ENCODE data around the gene VAC14. TPM values are rescaled to one million over a fixed set of nuclear protein-coding genes. Genes with fewer than 3 reads are reported as not detected.

Gene VAC14
- total and polyA plus RNA-seq, 2 of the 8 experiments (the other 6 are each of a cell fraction or from before 2014, with no cell fraction given): 56.0 to 108 TPM

- peaks cover 0 to 6% of the 10 kb centered on the region in 2 experiments for H4K20me1 ChIP-seq (replicated peaks in 1 of 2; ENCODE audit: control insufficient read depth in 1 of 2, insufficient read depth in 2 of 2, low read length in 2 of 2)
- H2BK20ac ChIP-seq (ENCODE audit: low read length): no peak overlapping the region
- no peak overlapping the region for H3K9ac ChIP-seq (replicated peaks in 1 of 4; ENCODE audit: extremely low read depth in 1 of 4, low read depth in 3 of 4, low read length in 3 of 4)
- WGBS, 2 experiments (ENCODE audit: extremely low coverage in 1 of 2, insufficient coverage in 1 of 2, insufficient read length in 1 of 2, insufficient replicate concordance in 2 of 2, low coverage in 1 of 2, low lambda C conversion rate in 2 of 2, missing lambda C conversion rate in 1 of 2): 93% methylated on average over 6 of the region's 8 CpGs; no CpG with 5 or more reads in 1 of the 2 experiments
- DNase-seq (ENCODE audit: low read depth in 1 of 2, low spot score in 2 of 2): no peak
- H2BK5ac ChIP-seq (ENCODE audit: low read depth, low read length): 0 out of 2 replicates have a peak overlapping the region, but pooled peaks have one; percentile 23
- H3K56ac ChIP-seq (replicated peaks; ENCODE audit: insufficient read length, low read depth, low read length): no peak overlapping the region
- peak overlapping the region; percentile 9; the same call in 1 of the 2 replicates for H4K8ac ChIP-seq (ENCODE audit: extremely low read depth, insufficient read depth, low read length)
- H3K23me2 ChIP-seq (ENCODE audit: low read depth, low read length): no peaks in the 10 kb centered on the region
- H3K9me3 ChIP-seq (ENCODE audit: insufficient read depth in 2 of 2, low read depth in 1 of 2, low read length in 1 of 2): no peaks in the 10 kb centered on the region
- FAIRE-seq: no peak
- no peak overlapping the region for H2BK12ac ChIP-seq (ENCODE audit: low read depth, low read length)
- ChIA-PET POLR2A (ENCODE audit: partially characterized antibody) (interaction anchor here (1.4 kb wide), 1 partner anchor 46 kb away, joined by 3 read pairs; no protein-coding TSS in a partner anchor), CTCF (ENCODE audit: partially characterized antibody) (interaction anchor here (0.7 to 4.0 kb wide), 9 partner anchors 13 to 66 kb away, joined by 3 to 18 read pairs (median 5); no protein-coding TSS in a partner anchor)
- H3K4ac ChIP-seq (replicated peaks; ENCODE audit: insufficient read length, low read depth, low read length): no peak overlapping the region
- no peak overlapping the region for H3K27ac ChIP-seq (ENCODE audit: low read depth, low read length)
- H3K36me3 ChIP-seq (ENCODE audit: control insufficient read depth in 2 of 4, insufficient read depth in 4 of 4, low read length in 3 of 4): no peaks in the 10 kb centered on the region; a peak in 1 of 8 replicates
- no peak overlapping the region for H4K5ac ChIP-seq (ENCODE audit: insufficient read length, low read depth, low read length)
- peaks cover 0 to 22% (median 13%) of the 10 kb centered on the region in 4 experiments; a peak in 5 of 7 replicates for H3K4me1 ChIP-seq (replicated peaks in 1 of 4; ENCODE audit: control insufficient read depth in 3 of 4, insufficient read depth in 4 of 4, low read length in 3 of 4)
- no peak overlapping the region for H4K91ac ChIP-seq (replicated peaks; ENCODE audit: insufficient read length, low read length)
- H2BK15ac ChIP-seq (ENCODE audit: low read length): no peak overlapping the region
- no peak overlapping the region for H3K14ac ChIP-seq (ENCODE audit: insufficient read length)
- no peaks in the 10 kb centered on the region for H3K79me2 ChIP-seq (ENCODE audit: control insufficient read depth in 1 of 2, insufficient read depth in 2 of 2, low read length in 2 of 2)
- H3K4me2 ChIP-seq (ENCODE audit: insufficient read depth in 1 of 2, low read depth in 2 of 2, low read length in 2 of 2): no peak overlapping the region
- no peak overlapping the region for H2AK5ac ChIP-seq (ENCODE audit: low read depth, low read length)
- H3K23ac ChIP-seq (ENCODE audit: insufficient read length): no peak overlapping the region
- no peaks in the 10 kb centered on the region for H3K27me3 ChIP-seq (replicated peaks in 1 of 4; ENCODE audit: control insufficient read depth in 3 of 4, extremely low read depth in 1 of 4, insufficient read depth in 3 of 4, low read length in 3 of 4)
- H3K79me1 ChIP-seq (ENCODE audit: low read depth, low read length): peaks cover 2% of the 10 kb centered on the region; the same call in 1 of the 2 replicates
- no peak overlapping the region for H3K18ac ChIP-seq (ENCODE audit: extremely low read depth, low read length)
- no peak overlapping the region for H2BK120ac ChIP-seq (replicated peaks; ENCODE audit: low read depth, low read length)
- no peak overlapping the region for H3K4me3 ChIP-seq (ENCODE audit: extremely low read depth in 1 of 4, insufficient read depth in 2 of 4, low read depth in 3 of 4, low read length in 4 of 4)
- H2AFZ ChIP-seq (ENCODE audit: low read length): no peak overlapping the region
- TF ChIP-seq BRCA1 (IDR thresholded peaks at IDR 0.05; ENCODE audit: low read depth, low read length) (no peak), HDAC2 (IDR thresholded peaks at IDR 0.05; ENCODE audit: borderline replicate concordance in 1 of 2, low read depth in 2 of 2, low read length in 2 of 2) (no peak), CTCF (IDR thresholded peaks at IDR 0.05; ENCODE audit: control extremely low read depth in 1 of 3, insufficient read depth in 1 of 3, low read depth in 1 of 3, low read length in 3 of 3) (no peak), TAF7 (optimal IDR thresholded peaks at IDR 0.05; ENCODE audit: borderline replicate concordance, low read depth, low read length) (no peak), EP300 (IDR thresholded peaks at IDR 0.05; ENCODE audit: borderline replicate concordance in 1 of 2, low read depth in 2 of 2, low read length in 2 of 2) (no peak), BCL11A (IDR thresholded peaks at IDR 0.05; ENCODE audit: low read depth in 2 of 2, low read length in 2 of 2) (no peak), ATF2 (IDR thresholded peaks at IDR 0.05; ENCODE audit: low read length) (no peak), NRF1 (IDR thresholded peaks at IDR 0.05; ENCODE audit: low read depth, low read length) (no peak)
These were observed 95.9 kb downstream of the VAC14 start for GRCh38 chr16:70705056-70705455.
